HG03045 (cell line): ENCODE data around the gene SLC29A3.

Experiments
- ATAC-seq: cut with Tn5 transposase; IDR thresholded peaks from one replicate; pipeline ENCODE4 v1.9.1; 2021; ENCODE audit warnings: mild to moderate bottlenecking, moderate library complexity; ENCODE audit not compliant: unreplicated experiment

Gene SLC29A3

GRCh38 chr10:71320592-71320991 is 1.5 kb downstream of the SLC29A3 start:
- ATAC-seq, result no peak

DNA sequence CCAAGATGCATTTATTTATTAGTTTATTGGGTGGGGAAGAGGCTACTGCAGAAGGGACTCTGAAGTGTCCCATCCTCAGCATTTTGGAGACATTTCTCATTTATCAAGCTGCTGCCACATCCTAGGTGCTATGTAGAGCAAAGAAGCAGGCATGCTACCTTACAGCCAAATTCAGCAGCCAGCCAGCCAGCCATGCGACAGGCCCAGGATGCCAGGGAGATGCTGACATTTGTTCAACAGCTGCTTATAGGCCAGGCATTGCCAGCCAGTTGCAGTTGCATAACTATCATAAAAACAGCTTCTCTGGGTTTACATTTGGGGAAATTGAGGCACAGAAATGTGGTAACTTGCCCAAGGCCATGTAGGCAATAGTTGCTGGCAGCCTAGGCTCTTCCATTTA is 2.3 kb downstream of the SLC29A3 start:
- ATAC-seq, result no peak

GRCh38 chr10:71323407-71323806 is 4.3 kb downstream of the SLC29A3 start:
- no peak for ATAC-seq

- no peak for ATAC-seq
Measured at GRCh38 chr10:71324743-71325142, 5.7 kb downstream of the SLC29A3 start.

DNA sequence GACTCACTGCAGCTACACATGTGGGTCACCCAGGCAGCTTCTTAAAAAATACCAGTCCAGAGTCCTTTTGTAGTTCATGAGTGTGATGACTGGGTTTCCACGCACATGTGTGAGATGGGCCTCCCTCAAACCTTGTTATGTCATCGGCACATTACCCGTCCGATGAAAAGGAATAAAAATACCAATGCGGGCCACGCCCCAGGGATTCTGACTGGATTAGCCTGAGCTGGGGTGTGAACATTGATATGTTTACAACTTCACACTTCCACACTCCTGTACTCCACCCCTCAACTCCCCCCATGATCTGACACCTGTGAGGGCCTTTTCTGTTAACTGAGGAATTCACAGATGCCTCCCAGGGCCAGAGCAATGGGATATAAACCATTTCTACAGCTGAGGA is 6.2 kb downstream of the SLC29A3 start:
- no peak for ATAC-seq

DNA sequence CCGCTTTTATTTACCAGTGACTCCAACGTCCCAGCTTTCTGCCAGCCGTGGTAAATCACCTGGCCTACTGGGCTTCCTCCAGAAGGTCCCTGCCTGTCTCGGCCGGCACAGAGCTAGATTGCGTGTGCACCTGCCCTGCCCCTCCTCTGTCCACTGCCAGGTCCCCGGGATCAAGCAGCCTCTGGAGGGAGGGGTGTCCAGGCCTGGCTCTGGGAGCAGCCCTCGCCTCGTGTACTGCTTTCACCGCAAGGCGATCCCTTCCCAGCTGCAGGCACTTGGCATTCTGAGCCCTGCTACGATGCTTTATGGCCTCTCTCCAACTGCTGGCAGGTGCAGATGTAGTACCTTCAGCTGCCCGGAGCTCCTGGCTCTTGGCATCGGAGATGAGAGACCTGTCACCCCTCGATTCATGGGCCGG is 7.4 kb downstream of the SLC29A3 start:
- no peak for ATAC-seq

DNA sequence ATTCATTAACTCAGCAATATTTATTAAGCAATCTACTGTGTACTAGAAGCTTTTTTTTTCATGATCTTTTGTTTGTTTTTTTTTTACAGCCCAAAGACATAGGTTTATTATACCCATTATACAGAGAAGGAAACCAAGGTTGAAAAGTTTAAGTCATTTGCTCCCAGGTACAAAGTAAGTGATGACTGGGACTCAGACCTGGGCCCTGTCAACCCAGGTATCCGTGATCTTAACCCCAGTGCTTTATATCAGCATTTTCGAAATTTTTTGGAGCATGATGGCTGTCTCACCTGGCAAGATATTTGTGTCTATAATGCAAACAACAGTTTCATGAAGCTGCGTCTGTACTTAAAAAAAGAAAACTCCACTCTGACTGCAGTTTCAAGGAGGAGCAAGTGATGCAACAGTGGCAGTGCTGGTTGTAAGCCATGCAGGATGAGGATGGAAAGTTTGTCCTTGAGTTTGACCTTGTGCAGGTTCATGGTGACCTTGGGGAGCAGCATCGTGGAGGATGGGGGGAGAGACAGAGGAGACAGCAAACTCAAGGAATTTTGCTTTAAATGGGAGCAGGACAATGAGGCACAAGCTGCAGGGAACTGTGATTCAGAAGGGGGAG is 11.8 kb downstream of the SLC29A3 start:
- no peak for ATAC-seq

- ATAC-seq, result no peak
Measured at GRCh38 chr10:71331736-71332135, 12.7 kb downstream of the SLC29A3 start.

GRCh38 chr10:71332466-71332865 is 13.4 kb downstream of the SLC29A3 start:
- no peak for ATAC-seq

DNA sequence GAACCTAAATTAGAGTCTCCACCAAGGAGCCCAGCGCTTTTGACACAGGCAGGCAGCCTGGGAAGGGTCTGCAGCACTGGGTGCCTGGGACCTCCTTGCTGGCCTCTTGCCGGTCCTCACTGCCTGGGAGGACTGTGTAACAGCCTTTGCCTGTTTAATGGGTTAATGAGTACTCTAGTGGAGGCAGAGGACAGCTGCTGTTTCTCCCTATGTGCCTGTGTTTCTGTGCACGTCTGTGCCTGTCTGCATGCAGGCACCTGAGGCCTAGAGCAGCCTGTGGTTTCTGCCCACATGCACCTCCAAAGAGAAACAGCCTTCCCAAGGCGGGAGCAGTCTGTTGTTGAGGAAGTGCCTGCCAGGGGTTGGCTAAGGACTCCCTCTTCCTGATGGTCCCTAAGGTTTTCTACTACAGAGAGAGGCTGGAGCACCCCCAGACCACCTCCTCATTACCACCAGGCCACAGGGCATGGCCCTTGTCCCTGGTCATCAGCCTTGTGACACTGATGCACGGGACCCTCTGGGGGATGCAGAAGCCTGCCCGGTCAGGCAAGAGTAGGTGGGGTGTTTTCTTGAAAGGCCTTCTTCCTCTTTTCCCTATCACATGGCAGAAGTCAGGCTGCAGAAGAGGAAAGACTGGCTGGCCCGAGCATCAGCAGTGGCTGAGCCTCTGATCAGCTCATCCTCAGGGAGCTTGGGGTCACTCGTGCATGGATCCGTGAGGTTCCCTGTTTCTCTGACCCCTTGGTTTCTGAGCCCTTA is 14.2 kb downstream of the SLC29A3 start:
- peak; percentile 39 for ATAC-seq

DNA sequence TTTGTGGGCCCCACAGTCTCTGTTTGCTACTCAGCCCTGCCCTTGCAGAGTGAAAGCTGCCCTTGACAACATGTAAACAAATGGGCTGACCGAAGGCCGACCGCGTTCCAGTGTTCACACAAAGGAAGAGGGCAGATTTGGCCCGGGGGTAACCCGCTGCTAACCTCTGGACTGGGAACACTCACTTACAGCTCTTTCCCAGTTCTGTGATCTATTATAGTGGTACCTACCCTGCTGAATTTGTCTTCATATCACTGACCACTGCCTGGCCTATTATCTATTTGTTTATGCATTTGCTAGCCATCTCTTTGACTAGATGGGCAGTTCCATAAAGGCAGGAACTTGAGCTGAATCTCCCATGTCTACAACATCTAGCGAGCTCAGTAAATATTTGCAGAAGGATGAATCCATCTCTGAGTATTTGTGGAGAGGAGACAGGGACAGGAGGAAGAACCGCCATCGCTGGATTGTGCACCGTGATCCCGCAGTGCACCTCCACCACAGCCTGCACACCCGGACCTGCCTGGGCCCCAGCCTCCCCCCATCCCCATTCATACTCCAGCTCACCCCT is 15.2 kb downstream of the SLC29A3 start:
- no peak for ATAC-seq

- no peak for ATAC-seq
Measured at GRCh38 chr10:71335173-71335708, 16.2 kb downstream of the SLC29A3 start.

GRCh38 chr10:71336632-71337031 is 17.6 kb downstream of the SLC29A3 start:
- no peak for ATAC-seq

- ATAC-seq, result no peak
Measured at GRCh38 chr10:71337219-71337701, 18.2 kb downstream of the SLC29A3 start.

DNA sequence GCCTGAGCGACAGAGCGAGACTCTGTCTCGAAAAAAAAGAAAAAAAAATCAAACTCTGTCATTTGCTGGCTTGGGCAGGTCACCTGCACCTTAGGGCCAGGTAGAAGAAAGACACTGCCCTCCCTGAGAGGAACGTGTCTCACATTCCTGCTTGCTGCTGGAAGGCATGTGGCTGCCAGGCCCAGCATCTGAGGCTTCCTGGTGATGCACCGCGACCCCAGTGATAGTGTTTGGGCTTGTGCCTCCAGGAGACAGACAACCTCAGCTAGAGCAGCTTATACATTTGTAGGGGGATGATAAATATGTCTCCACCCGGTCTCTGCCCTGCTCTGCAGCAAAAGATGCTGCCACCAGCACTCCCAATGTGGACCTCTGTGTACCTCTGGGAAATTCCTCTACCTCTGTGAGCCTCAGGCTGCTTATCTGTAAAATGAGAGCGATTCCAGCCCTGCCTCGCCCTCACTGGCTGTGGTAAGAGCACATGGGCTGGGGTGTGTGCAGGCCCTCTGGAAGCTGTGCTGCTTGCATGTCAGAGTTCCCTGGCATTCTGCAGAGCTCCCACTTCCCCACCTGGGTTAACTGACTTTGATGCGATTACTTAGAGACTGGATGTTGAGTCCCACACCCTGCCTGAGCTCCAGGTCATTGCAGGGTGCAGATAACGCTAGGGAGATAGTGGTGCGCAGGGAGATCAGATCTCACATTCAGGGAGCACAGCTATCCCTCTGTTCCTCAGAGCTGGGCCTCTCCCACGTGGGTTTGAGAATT is 19.9 kb downstream of the SLC29A3 start:
- ATAC-seq, result no peak

GRCh38 chr10:71339796-71340589 is 20.9 kb downstream of the SLC29A3 start:
- no peak for ATAC-seq

DNA sequence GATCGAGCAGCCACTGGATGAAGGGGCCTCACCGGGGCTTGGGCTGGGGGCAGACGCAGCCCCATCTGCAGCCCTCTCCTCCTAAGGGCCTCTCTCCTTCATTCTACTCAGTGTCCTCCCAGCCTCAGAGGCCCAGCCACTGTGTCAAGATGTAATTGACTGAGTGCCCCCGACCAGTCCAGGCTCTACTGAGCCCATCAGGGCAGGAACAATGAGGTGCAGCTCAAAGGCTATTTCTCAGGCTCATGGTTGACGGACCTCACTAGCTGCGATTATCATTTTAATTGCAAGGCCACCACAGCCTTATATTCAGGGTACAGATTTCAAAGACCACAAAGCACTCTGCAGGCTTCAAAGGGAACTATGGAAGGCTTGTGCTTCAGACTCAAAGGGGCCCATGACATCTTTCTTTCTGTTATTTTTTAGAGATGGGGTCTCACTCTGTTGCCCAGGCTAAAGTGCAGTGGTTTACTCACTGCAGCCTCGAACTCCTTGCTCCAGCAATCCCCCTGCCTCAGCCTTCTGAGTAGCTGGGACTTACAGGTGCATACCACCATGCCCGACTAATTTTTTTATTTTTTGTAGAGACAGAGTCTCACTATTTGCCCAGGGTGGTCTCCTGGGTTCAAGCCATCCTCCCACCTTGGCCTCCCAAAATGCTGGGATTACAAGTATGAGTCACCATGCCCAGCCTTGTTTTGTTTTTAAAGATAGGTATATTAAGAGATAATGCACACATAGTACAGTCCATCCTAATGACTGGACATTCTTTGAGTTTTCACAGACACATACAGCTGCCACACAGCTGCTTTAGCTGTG is 23.7 kb downstream of the SLC29A3 start:
- ATAC-seq, result no peak

- ATAC-seq, result no peak
Measured at GRCh38 chr10:71343392-71343773, 24.3 kb downstream of the SLC29A3 start.

GRCh38 chr10:71344154-71344925 is 25.3 kb downstream of the SLC29A3 start:
- ATAC-seq, result no peak
